Activated T-cell treated with anti-CD3 and anti-CD28 coated beads, Interleukin-2, amount 50 U/mL, for 4 hours (primary cell): ENCODE measurements around the gene SERPINB3. TPM values are rescaled to one million over a fixed set of nuclear protein-coding genes. Genes with fewer than 3 reads are reported as not detected.
"Not testable (repeated sequence)": the region's sequence is repeated elsewhere in the genome, so short reads cannot be mapped to it uniquely, and the experiment has no call there.

ENCODE experiments used
- ATAC-seq, 2 donors: fragments of 200-7000 bp; cut with Tn5 transposase; one replicate each; pipeline ENCODE4 v1.10.0; 2021
- DNase-seq: peaks from one replicate; pipeline ENCODE4 v3.0.0-alpha.2; 2020
- H3K27me3 Mint-ChIP-seq: one replicate; pipeline ENCODE4 v1.8.0; 2021; ENCODE audit warnings: low read depth, mixed read lengths
- H3K36me3 Mint-ChIP-seq: one replicate; pipeline ENCODE4 v1.8.0; 2022; ENCODE audit warnings: mixed read lengths; ENCODE audit not compliant: insufficient read depth
- H3K4me1 Mint-ChIP-seq: one replicate; pipeline ENCODE4 v1.8.0; 2021; ENCODE audit warnings: low read depth, mixed read lengths
- H3K4me3 Mint-ChIP-seq: one replicate; pipeline ENCODE4 v1.8.0; 2021; ENCODE audit warnings: mild to moderate bottlenecking, moderate library complexity, mixed read lengths
- H3K9me3 Mint-ChIP-seq: one replicate; pipeline ENCODE4 v1.8.0; 2021; ENCODE audit warnings: mixed read lengths
- total RNA-seq, 3 donors: library from RNA; stranded (reverse); gene quantifications; one replicate each; pipeline ENCODE4 v1.2.1, GENCODE V29; 2021

The SERPINB3 gene
- total RNA-seq, result not detected

DNA sequence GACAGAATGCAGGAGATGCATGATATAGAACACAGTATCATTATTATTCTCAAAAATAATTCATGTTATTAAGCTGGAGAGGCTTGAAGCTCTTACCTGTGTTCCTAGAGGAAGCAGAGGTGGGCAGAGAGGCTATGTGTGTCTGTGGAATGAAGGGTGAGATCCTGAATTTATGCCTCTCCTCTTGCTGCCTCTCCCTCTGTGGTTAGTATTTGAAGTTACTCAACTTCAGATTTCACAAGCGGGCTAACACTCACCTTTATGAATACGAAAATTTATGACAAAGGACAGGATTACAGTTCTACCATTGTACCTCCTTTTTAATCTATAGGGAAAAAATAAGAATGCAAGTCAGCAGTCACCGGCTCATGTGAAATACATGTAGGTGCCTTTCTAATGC, at the start of gene SERPINB3:
SERPINB3 (minus strand) TSS at position 144 of the 400 bp plus-strand sequence. CDS start 677 bp downstream, outside the sequence.
- DNase-seq, H3K4me3 Mint-ChIP-seq, H3K9me3 Mint-ChIP-seq, ATAC-seq, H3K4me1 Mint-ChIP-seq, H3K36me3 Mint-ChIP-seq, H3K27me3 Mint-ChIP-seq: not testable (repeated sequence)

DNA sequence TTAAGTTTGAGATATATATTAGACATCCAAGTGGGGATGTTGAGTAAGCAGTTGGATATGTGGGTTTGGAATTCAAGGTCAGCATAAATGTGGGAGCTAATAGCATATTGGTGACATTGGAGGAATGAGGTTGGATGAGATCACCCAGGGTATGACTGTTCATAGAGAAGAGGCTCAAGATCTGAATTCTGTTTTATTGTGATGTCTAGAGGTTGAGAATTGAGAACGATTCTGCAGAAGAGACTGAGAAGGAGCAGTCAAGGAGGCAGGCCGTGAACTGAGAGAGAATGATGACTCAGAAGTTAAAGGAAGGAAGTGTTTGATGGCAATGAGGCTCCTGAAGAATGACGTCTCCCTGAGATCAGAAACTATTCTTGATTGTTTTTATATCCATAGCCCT, 47.0 kb upstream of the SERPINB3 start:
- Mint-ChIP-seq H3K27me3 (no peaks in the 10 kb centered on the region), H3K4me3 (no peak overlapping the region), H3K36me3 (no peaks in the 10 kb centered on the region), H3K9me3 (peaks cover 4% of the 10 kb centered on the region), H3K4me1 (no peaks in the 10 kb centered on the region)
- ATAC-seq (no peak), DNase-seq (no peak)

DNA sequence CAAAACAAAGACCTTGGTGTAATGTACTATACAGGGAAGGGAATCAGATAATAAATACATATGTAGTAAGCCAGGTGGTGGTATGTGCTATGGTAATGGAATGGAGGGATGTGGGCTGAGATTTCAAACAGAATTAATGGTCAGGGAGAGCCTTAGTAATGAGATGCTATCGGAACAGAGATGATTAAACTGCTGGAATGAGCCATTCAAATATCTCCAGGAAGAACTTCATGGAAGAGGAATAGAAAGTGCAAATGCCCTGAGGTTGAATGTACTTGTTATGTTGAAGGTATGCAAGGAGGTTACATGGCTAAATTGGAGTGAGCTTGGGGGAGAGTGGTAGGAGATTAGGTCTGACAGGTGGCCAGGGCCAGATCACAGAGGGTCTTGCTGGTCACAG, 46.1 kb upstream of the SERPINB3 start:
- Mint-ChIP-seq H3K4me1 (no peaks in the 10 kb centered on the region), H3K36me3 (no peaks in the 10 kb centered on the region), H3K9me3 (no peaks in the 10 kb centered on the region), H3K27me3 (no peaks in the 10 kb centered on the region), H3K4me3 (no peak overlapping the region)
- no peak for ATAC-seq
- no peak for DNase-seq

DNA sequence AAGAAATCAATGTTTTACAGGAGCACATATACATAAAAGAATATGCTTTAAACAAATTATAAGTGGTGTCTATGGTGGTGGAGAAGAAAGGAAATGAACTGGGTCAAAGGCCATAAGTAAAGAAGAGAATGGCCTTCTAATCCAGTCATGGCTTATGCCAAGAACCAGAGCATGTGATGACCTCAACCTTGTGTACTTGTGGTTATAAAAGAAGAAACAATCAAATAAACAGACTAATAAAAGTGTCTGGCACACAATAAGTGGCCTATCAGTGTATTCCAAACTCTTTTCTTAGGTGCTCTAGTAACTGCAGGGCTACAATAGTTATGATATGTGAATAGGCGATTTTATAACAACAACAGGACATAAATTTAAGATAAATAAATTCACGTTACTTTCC, 43.7 kb upstream of the SERPINB3 start:
- no peaks in the 10 kb centered on the region for H3K27me3 Mint-ChIP-seq
- no peaks in the 10 kb centered on the region for H3K9me3 Mint-ChIP-seq
- ATAC-seq (no peak), DNase-seq (no peak)
- no peaks in the 10 kb centered on the region for H3K36me3 Mint-ChIP-seq
- no peak overlapping the region for H3K4me3 Mint-ChIP-seq
- H3K4me1 Mint-ChIP-seq, result no peaks in the 10 kb centered on the region

DNA sequence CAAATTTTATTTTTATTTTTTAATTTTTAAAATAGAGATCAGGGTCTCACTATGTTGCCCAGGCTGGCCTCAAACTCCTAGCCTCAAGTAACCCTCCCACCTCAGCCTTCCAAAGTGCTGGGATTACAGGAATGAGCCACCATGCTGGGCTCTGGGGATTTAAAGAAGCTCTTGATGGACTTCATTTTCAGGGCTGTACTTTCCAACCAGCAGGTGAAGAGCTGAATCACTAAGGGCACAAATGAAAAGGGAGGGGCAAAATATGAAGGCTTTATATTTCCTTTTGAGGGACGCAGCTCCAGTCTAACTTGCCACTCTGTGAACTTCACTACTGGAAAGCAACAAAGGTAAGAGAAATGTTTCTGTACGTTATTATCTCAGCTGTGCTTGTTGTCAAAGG, 41.0 kb upstream of the SERPINB3 start, which contains the start of gene SERPINB11:
SERPINB11 (plus strand) TSS at position 301 of the 400 bp plus-strand sequence. CDS start 7,234 bp downstream, outside the sequence.
- no peaks in the 10 kb centered on the region for H3K4me1 Mint-ChIP-seq
- H3K9me3 Mint-ChIP-seq, result no peaks in the 10 kb centered on the region
- no peaks in the 10 kb centered on the region for H3K36me3 Mint-ChIP-seq
- DNase-seq (no peak), ATAC-seq (no peak)
- H3K4me3 Mint-ChIP-seq, result no peak within 1 kb of the TSS
- H3K27me3 Mint-ChIP-seq, result no peaks in the 10 kb centered on the region

DNA sequence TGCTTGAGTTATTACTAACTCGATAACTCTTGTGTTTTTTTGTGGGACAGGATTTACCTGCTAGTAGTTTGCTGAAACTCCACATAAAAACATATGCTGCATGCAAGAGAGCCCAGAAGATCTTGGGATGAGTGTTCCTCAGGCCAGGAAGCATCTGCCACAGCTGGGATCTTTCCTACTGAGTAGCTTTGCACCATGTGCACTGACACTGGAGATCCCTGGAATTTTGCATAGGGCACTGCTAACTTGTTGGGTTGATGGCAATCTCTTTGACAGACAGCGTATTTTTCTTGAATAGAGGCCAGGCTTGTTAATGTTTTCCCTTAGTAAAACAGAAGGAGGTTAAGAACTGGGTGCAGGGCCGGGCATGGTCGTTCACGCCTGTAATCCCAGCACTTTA, 40.3 kb upstream of the SERPINB3 start:
- Mint-ChIP-seq H3K4me3 (no peak overlapping the region), H3K27me3 (no peaks in the 10 kb centered on the region), H3K36me3 (no peaks in the 10 kb centered on the region), H3K9me3 (no peaks in the 10 kb centered on the region), H3K4me1 (no peaks in the 10 kb centered on the region)
- DNase-seq (no peak), ATAC-seq (no peak)

DNA sequence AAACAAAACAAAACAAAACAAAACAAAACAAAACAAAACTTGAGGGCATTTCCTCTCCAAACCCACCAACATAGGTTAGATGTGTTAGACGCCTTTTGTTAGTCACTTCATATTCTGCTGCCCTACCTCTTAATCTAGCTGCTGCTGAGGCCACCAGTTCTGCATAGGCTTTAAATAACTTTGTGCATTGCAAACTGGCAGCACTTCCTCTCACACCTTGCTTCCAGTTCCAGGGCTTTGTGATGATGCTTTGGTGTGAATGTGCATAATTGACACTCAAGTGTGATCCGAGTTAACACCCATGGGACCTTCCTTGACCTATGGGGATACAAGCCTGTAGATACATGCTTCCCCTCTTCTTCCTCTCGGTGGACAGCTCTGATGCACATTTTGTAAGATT, 38.8 kb upstream of the SERPINB3 start:
- no peak for DNase-seq
- no peak for ATAC-seq
- H3K36me3 Mint-ChIP-seq, result no peaks in the 10 kb centered on the region
- H3K27me3 Mint-ChIP-seq, result no peaks in the 10 kb centered on the region
- H3K4me1 Mint-ChIP-seq, result no peaks in the 10 kb centered on the region
- peaks cover 3% of the 10 kb centered on the region for H3K9me3 Mint-ChIP-seq
- H3K4me3 Mint-ChIP-seq, result no peak overlapping the region

DNA sequence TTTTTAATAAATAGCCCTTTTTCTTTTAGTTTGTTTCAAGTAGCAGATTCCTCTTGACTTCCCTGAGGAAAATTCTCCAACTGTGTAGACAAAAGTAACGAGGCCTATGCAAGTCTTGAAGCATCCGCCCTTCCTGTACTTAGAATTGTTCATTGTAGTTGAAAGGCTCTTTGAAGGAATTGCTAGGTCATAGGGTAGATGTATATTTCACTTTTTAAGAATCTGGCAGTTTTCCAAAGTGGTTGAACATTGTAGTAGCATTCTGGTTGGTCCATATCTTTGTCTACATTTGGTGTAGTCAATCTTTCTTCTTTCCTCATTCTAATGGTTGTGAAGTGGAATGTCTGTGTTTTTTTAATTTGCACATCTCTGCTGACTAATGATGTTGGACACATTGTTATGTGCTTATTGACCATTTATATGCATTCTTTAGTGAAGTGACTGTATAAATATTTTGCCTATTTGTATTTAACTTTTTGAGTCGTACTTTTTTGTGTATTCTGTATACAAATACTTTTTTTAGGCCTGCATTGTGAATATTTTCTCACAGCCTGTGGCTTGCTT, 35.5 kb upstream of the SERPINB3 start:
- H3K4me3 Mint-ChIP-seq, result no peak overlapping the region
- H3K4me1 Mint-ChIP-seq, result no peaks in the 10 kb centered on the region
- H3K36me3 Mint-ChIP-seq, result no peaks in the 10 kb centered on the region
- no peaks in the 10 kb centered on the region for H3K27me3 Mint-ChIP-seq
- H3K9me3 Mint-ChIP-seq, result peaks cover 3% of the 10 kb centered on the region
- no peak for ATAC-seq
- DNase-seq, result no peak

DNA sequence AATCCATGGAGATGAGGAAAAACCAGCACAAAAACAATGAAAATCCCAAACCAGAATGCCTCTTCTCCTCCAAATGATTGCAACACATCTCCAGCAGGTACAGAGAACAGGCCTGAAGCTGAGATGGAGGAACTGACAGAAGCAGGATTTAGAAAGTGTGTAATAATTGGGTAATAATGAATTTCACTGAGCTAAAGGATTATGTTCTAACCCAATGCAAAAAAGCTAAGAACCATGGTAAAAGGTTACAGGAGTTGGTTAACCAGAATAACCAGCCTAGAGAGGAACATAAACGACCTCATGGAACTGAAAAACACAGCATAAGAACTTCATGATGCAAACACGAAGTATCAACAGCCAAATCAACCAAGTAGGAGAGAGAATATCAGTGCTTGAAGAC, 27.4 kb upstream of the SERPINB3 start:
- H3K36me3 Mint-ChIP-seq, result no peaks in the 10 kb centered on the region
- ATAC-seq (no peak), DNase-seq (no peak)
- no peaks in the 10 kb centered on the region for H3K4me1 Mint-ChIP-seq
- peaks cover 6% of the 10 kb centered on the region for H3K27me3 Mint-ChIP-seq
- H3K4me3 Mint-ChIP-seq, result no peak overlapping the region
- H3K9me3 Mint-ChIP-seq, result peaks cover 10% of the 10 kb centered on the region

DNA sequence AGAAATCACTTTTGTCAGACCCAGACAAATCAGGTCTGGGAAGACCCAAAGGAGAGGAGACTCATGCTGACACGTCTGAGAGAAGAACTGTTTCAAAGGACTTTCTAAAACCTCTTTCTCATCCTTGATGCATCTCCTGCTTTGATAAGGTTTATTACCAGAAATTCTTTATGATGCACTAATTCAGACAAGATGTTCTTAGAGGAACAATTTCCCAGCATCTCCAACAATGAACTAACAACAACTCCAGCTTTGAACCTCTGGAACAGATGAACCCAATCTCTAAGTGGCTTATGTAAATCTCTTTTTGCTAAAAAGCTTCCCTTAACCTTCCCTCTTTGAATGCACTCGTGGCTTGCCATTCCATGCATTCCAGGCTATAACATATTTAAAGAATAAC, 25.2 kb upstream of the SERPINB3 start:
- H3K36me3 Mint-ChIP-seq, result no peaks in the 10 kb centered on the region

DNA sequence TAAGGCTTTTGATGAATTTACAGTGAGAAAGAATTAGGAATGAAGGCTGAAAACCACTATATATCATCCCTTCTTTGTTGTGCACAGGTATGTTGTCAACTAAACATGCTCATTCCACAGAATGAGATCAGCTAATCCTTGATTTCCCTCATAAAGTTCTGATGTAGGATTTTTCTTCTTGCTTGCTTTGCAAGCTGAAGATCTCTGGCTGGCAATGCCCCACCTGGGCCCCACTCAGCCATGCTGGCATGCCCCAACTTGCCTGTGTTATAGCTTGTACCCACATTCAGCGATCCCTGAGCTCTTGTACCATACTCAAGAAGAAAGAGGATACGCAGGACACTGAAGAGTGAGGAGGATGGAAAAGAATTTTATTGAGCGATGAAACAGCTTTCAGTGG, 23.0 kb upstream of the SERPINB3 start:
- no peaks in the 10 kb centered on the region for H3K4me1 Mint-ChIP-seq

More for the DNA sequence above, 25.2 kb upstream of the SERPINB3 start:
- Mint-ChIP-seq H3K27me3 (peaks cover 6% of the 10 kb centered on the region), H3K4me1 (no peaks in the 10 kb centered on the region), H3K4me3 (no peak overlapping the region), H3K9me3 (peaks cover 10% of the 10 kb centered on the region)
- no peak for ATAC-seq
- no peak for DNase-seq

DNA sequence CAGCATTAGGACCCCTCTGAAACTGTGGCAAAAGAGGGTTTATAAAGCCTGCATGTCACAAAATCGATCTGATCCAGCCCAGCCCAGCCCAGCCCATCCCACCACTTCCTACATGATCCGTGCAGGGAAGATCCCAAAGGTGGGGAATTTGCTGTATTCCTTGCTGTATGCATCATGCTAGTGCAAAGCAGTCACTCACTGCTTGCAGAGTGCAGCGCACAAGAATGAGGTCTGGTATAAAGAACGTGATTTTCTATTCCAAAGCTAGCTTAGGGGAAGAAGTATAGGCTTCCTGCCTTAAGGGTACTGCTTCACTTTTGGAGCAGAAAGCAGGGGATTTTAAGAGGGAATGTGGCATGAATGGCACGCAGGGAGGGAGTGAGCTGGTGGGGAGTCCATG, 22.2 kb upstream of the SERPINB3 start:
- Mint-ChIP-seq H3K4me3 (no peak overlapping the region), H3K4me1 (no peaks in the 10 kb centered on the region), H3K9me3 (no peaks in the 10 kb centered on the region), H3K36me3 (no peaks in the 10 kb centered on the region), H3K27me3 (peaks cover 6% of the 10 kb centered on the region)
- DNase-seq, result no peak
- no peak for ATAC-seq

More for the DNA sequence above, 23.0 kb upstream of the SERPINB3 start:
- Mint-ChIP-seq H3K36me3 (no peaks in the 10 kb centered on the region), H3K27me3 (peaks cover 6% of the 10 kb centered on the region), H3K4me3 (no peak overlapping the region), H3K9me3 (no peaks in the 10 kb centered on the region)
- ATAC-seq (no peak), DNase-seq (no peak)

DNA sequence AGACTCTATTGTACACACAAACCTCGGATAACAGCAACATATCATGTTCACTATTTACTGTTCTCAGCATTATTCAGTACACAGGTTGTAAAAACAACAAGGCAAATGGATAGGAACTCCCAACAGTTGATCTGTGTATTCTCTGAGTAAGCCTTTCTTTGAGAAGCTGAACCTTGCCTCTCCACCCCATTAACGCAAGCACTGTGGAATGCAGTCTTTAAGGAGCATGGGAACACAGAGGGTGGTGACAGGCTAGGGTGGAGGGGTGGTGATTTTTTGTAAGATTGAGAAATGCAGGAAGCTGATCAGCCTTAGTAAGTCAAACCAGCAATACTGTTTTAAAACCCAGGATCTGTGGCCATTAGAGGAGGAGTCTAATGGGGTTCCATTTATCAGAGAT, 21.5 kb upstream of the SERPINB3 start:
- Mint-ChIP-seq H3K27me3 (peaks cover 6% of the 10 kb centered on the region), H3K4me1 (no peaks in the 10 kb centered on the region), H3K9me3 (no peaks in the 10 kb centered on the region), H3K36me3 (no peaks in the 10 kb centered on the region), H3K4me3 (no peak overlapping the region)
- DNase-seq (no peak), ATAC-seq (no peak)

DNA sequence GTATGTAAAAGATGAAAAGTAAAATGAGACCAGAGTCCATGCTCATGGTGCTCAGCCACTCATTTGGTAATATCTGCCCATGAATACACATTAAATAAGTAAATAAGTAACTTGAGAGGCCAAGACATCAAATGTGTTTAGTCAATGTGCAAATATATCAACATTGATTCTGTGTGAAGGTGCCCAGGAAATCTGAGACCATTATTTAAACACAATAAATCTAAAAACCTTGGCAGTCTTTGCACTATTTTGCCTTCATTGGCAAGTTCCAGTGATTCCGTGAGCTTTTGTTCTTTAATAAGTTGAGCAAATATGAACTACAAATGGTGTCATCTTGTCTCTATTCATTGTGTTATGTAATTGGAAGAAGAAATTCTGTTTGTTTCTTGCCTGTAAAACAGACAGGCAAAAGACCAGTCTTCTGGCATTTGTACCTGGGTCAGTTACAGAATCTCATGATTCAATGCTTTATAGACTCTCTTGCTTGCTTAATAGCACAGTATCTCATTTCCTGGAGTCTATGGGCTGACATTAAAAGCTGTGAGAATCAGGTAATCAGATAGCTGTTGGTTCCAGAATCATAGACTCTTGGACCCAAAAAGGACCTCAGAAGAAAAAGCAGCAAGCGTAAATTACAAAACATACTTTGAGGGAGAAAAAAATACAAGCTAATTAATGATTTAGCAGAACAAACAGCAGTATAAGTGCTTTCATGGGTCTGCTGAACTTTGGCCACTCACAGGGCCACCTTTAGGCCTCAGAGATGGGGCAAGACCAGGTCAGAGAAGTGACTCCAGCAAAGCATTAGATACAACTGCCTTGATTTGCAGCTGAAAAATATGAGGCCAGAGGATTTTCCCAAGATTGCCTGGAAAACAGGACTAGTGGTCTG, 20.0 kb upstream of the SERPINB3 start:
- Mint-ChIP-seq H3K36me3 (no peaks in the 10 kb centered on the region), H3K27me3 (peaks cover 6% of the 10 kb centered on the region), H3K4me1 (no peaks in the 10 kb centered on the region), H3K9me3 (no peaks in the 10 kb centered on the region), H3K4me3 (no peak overlapping the region)
- DNase-seq, result no peak
- ATAC-seq, result no peak
